ENCODE measurements around the gene CREB5. TPM values are rescaled to one million over a fixed set of nuclear protein-coding genes. Genes with fewer than 3 reads are reported as not detected.

Gene CREB5
- total RNA-seq, 1 experiment from 2014 or later, result 2.1 TPM

DNA sequence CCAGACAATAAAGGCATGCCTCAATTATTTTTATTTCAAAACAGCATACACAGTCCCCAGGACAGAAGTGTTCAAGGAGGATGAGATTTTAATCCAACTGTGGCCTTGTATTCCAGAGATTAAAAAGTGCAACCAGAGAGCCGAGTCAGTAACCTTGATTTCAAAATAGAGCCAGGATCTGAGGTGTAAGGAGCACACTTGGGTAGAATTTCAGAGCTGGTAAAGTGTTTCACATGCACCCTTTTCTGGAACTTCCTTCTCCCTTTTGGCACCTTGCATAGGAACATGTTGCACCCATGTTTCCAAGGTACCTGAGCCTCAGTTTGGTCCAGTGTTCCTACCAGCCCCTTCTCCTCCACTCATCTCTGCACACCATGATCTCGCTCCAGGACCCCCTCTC, 320.7 kb downstream of the CREB5 start:
- Histone ChIP-seq H3K4me3 (no peak overlapping the region), H4K20me1 (ENCODE audit: insufficient read depth) (no peaks in the 10 kb centered on the region), H3K79me2 (ENCODE audit: low read depth) (no peaks in the 10 kb centered on the region), H3K27ac (no peak overlapping the region), H3K36me3 (ENCODE audit: low read depth) (no peaks in the 10 kb centered on the region), H3K9me2 (ENCODE audit: insufficient read depth) (no peaks in the 10 kb centered on the region), H2AFZ (no peak overlapping the region), H3K27me3 (ENCODE audit: insufficient read depth, low read depth) (no peaks in the 10 kb centered on the region), H3K4me1 (replicated peaks; ENCODE audit: insufficient read depth) (peaks cover 8% of the 10 kb centered on the region; the same call in 1 of the 2 replicates), H3F3A (ENCODE audit: insufficient read depth, low read depth) (no peaks in the 10 kb centered on the region), H3K9me3 (ENCODE audit: insufficient read depth, low read depth) (no peaks in the 10 kb centered on the region), H3K4me2 (no peak overlapping the region)
- no TSS peak for BruUV-seq (replicated peaks)
- TF ChIP-seq CTCF (conservative IDR thresholded peaks at IDR 0.05) (no peak), EZH2 (IDR thresholded peaks at IDR 0.05; ENCODE audit: low read depth) (no peak)
- intact Hi-C loops (cut with micrococcal nuclease; ENCODE audit: unreplicated experiment), result no loop called here
- no peak for DNase-seq
- POLR2A ChIA-PET (ENCODE audit: unreplicated experiment), result no interaction called here
- CTCF ChIA-PET, result no interaction called here

GRCh38 chr7:28738412-28738811, 326.1 kb downstream of the CREB5 start:
- no peak for DNase-seq
- TF ChIP-seq EZH2 (IDR thresholded peaks at IDR 0.05; ENCODE audit: low read depth) (no peak), CTCF (conservative IDR thresholded peaks at IDR 0.05) (no peak)
- Histone ChIP-seq H3F3A (ENCODE audit: insufficient read depth, low read depth) (no peaks in the 10 kb centered on the region), H3K27me3 (ENCODE audit: insufficient read depth, low read depth) (no peaks in the 10 kb centered on the region), H3K27ac (no peak overlapping the region), H3K36me3 (ENCODE audit: low read depth) (no peaks in the 10 kb centered on the region), H3K9me3 (ENCODE audit: insufficient read depth, low read depth) (no peaks in the 10 kb centered on the region), H3K79me2 (ENCODE audit: low read depth) (no peaks in the 10 kb centered on the region), H3K9me2 (ENCODE audit: insufficient read depth) (no peaks in the 10 kb centered on the region), H3K4me2 (no peak overlapping the region), H3K4me1 (replicated peaks; ENCODE audit: insufficient read depth) (no peaks in the 10 kb centered on the region), H4K20me1 (ENCODE audit: insufficient read depth) (no peaks in the 10 kb centered on the region), H3K4me3 (no peak overlapping the region), H2AFZ (no peak overlapping the region)
- no TSS peak for BruUV-seq (replicated peaks)
- ChIA-PET POLR2A (ENCODE audit: unreplicated experiment) (no interaction called here), CTCF (interaction anchor here (0.7 kb wide), 1 partner anchor 1921 kb away, joined by 3 read pairs; no protein-coding TSS in a partner anchor)
- intact Hi-C loops (cut with micrococcal nuclease; ENCODE audit: unreplicated experiment), result no loop called here

DNA sequence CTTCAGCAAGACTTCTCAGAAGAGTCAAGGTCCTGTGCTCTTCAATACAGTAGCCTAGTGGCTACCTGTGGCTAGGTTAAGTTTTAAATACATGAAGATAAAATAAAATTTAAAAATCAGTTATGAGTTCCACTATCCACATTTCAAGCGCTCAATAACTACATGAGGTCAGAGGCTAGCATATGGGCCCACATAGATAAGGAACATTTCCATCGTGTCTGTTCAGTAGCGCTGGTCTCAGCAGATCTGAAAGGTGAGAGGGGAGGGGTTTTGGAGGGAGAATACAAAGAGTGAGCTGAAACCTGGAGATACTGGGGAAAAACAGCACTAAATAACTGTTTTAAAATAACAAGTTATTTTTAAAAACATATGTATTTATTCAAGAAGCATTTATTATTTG, 326.8 kb downstream of the CREB5 start:
- ChIA-PET CTCF (no interaction called here), POLR2A (ENCODE audit: unreplicated experiment) (no interaction called here)
- no peak overlapping the region for H3K4me2 ChIP-seq
- H2AFZ ChIP-seq, result no peak overlapping the region
- no peaks in the 10 kb centered on the region for H3K36me3 ChIP-seq (ENCODE audit: low read depth)
- H4K20me1 ChIP-seq (ENCODE audit: insufficient read depth), result no peaks in the 10 kb centered on the region
- no TSS peak for BruUV-seq (replicated peaks)
- H3K79me2 ChIP-seq (ENCODE audit: low read depth), result no peaks in the 10 kb centered on the region
- no peaks in the 10 kb centered on the region for H3F3A ChIP-seq (ENCODE audit: insufficient read depth, low read depth)
- DNase-seq, result no peak
- H3K4me1 ChIP-seq (replicated peaks; ENCODE audit: insufficient read depth), result no peaks in the 10 kb centered on the region
- H3K27ac ChIP-seq, result no peak overlapping the region
- H3K9me2 ChIP-seq (ENCODE audit: insufficient read depth), result no peaks in the 10 kb centered on the region
- no peak overlapping the region for H3K4me3 ChIP-seq
- H3K9me3 ChIP-seq (ENCODE audit: insufficient read depth, low read depth), result no peaks in the 10 kb centered on the region
- intact Hi-C loops (cut with micrococcal nuclease; ENCODE audit: unreplicated experiment), result no loop called here
- no peak for TF ChIP-seq EZH2 (IDR thresholded peaks at IDR 0.05; ENCODE audit: low read depth)
- no peak for TF ChIP-seq CTCF (conservative IDR thresholded peaks at IDR 0.05)
- H3K27me3 ChIP-seq (ENCODE audit: insufficient read depth, low read depth), result no peaks in the 10 kb centered on the region
